ENCODE results near the gene CYB561D1.

Gene CYB561D1

GRCh38 chr1:109527846-109528695 is 34.2 kb downstream of the CYB561D1 start:
- DNase-seq (ENCODE audit: low read depth in 1 of 2, low spot score in 1 of 2): no peak

GRCh38 chr1:109528712-109529111 is 34.8 kb downstream of the CYB561D1 start:
- no peak for DNase-seq (ENCODE audit: low read depth in 1 of 2, low spot score in 1 of 2)

- DNase-seq (ENCODE audit: low read depth in 1 of 2, low spot score in 1 of 2): no peak
Measured at GRCh38 chr1:109529881-109530456, 36.1 kb downstream of the CYB561D1 start.

DNA sequence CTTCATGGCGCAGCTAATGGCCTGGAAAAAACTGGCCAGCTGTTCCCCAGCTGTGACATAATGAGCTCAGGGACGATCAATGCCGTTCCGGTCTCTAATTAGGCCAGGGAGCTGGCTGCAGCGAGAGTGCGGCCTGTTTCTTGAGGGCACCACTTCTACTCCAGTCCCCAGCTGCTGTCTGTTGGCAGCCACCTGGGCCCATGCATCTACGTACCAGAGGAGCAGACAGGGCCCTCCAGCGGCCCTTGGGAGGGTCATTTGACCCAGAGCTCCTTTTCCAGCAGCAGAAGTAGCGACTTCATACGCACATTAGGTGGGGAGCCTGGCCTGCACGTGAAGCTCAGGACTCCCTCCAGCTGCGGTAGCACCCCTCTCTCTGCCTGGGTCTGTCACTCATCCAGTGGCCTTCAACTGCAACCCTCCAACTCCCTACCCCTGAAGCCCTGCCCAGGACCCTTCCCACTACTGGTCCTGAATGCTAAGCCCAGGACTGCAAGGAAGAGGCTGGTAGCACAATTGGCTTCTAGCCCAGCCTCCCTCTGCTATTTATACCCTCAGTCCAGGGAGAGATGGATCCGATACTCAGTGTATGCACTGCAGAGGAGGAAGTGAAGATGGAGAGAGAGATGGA is 36.7 kb downstream of the CYB561D1 start:
- DNase-seq (ENCODE audit: low read depth in 1 of 2, low spot score in 1 of 2): no peak

DNA sequence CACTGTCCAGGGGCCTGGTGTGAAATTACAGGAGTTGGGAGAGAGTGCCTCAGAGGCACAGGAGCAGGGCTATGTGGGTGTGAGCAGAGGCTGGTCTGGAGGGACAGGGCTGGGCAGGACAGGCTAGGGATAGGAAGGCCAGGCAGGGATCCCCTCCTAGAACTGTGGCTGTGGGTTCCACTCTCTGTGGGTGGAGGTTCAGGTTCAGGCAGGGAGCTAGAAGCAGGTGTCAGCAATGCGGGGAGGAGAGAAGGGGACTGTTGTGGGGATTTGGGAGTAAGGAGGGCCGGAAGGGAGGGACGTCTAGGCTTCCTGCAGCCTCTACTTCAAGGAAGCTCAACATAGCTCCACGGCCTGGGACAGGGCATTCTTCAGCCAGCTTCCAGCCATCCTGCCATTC is 37.5 kb downstream of the CYB561D1 start:
- DNase-seq (ENCODE audit: low read depth in 1 of 2, low spot score in 1 of 2): no peak

GRCh38 chr1:109531826-109532364 is 38.0 kb downstream of the CYB561D1 start:
- no peak for DNase-seq (ENCODE audit: low read depth in 1 of 2, low spot score in 1 of 2)

GRCh38 chr1:109532365-109533136 is 38.7 kb downstream of the CYB561D1 start:
- peak; percentile 83 to 93 for DNase-seq (ENCODE audit: low read depth in 1 of 2, low spot score in 1 of 2)

DNA sequence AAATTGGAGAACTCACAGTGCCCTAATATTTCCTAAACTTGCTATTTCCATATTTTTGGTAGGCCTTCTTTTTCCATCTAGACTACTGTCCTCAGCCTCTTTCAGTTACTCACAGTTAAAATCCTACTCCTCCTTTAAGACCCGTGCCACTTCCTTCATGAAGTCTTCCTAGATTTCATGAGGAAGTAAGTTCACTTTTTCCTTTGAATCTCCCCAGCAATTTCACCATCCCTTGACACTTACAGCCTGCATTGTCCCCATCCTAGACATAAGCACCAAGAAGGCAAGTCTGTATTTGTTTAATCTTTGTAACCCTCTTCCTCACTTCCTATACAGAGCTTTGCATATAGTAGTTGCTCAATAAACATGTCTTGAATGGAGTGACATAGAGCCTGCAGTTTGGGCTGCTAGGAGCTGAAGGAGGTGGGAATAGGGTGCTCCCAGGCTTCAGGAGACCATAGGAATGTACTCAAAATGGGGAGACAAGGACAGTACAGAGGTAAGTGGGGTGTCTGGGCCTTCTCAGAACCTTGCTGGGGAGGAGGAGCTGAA is 40.5 kb downstream of the CYB561D1 start:
- DNase-seq (ENCODE audit: low read depth in 1 of 2, low spot score in 1 of 2): no peak

GRCh38 chr1:109535481-109535880 is 41.6 kb downstream of the CYB561D1 start:
- DNase-seq (ENCODE audit: low read depth in 1 of 2, low spot score in 1 of 2): no peak

DNA sequence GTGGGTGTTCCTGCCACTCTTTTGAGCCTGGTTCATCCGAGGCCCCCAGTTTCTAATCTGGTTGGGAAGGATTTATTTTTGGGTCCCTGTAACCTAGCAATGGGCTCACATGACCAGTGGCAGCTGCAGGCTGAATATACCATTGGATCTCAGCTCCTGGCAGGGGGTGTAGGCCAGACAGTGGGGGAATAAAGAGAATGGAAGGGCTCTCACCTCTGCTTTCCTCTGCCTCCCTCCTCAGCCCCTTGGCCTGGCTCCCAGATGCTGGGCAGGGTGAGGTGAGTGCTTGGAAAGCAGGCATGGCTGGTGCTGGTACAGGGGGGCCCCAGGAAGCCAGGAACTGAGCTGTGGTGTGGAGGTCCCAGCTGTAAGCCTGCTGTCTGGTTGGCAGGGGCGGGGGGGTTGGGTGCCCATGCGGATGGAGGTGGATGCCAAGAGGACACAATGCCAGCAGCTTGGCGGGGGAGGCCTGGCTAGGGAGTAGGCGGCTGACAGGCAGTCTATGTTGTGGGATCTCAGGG is 42.1 kb downstream of the CYB561D1 start:
- no peak for DNase-seq (ENCODE audit: low read depth in 1 of 2, low spot score in 1 of 2)

- DNase-seq (ENCODE audit: low read depth in 1 of 2, low spot score in 1 of 2): no peak
Measured at GRCh38 chr1:109537450-109538178, 43.7 kb downstream of the CYB561D1 start.

DNA sequence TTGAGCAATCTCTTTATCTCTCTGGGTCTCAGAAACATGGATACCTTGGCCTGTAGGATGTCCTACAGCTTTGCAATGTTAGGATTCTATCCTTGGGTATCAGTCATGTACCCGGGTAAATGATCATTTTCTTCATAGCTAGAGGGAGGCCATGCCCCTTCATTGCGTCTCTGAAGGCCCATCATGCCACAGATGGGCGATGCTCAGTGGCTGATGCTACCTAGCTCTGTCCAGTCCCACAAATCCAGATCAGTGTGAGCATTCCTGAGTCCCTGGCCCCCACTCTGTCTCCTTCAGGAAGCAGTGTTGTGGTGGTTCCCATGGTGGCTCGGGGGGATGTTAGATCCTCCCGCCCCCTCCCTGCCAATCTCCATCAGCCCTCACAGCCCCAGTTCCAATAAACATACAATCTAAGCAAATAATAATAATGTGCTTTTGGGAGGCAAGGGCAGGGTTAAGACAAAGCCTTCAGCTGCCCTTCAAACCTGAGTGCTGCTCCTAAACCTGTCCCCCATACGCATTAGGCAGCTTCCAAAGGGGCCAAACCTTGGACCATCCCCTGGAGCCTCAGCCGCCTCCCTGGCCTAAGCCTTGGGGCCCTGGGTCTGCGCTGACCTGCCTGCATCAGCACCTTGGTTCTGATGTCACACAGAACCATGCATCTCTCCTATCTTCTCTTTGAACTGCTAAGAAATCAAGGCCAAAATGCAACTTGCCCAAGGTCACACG is 45.1 kb downstream of the CYB561D1 start:
- DNase-seq (ENCODE audit: low read depth in 1 of 2, low spot score in 1 of 2): no peak

DNA sequence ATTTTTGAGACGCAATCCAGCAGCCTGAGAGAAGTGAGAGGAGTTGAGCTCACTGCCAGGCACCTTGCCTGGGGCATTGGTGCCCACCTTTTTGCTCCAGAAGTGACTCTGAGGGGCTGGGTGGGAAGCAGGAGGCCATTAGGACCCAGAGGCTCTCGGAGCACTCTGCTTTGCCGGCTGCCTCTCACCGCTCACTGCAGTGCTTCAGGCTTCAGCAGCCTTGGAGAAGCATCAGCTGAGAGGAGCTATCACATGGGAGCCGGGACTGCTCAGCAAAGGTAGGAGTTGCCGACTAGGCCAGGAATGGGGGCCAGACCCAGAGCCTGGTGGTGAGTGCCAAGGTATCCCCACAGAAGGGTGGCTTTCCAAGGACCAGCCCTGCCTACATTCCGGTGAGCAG is 45.8 kb downstream of the CYB561D1 start, which contains the start of gene GPR61:
Gene GPR61 (plus strand): TSS at position 197 of the 400 bp plus-strand sequence. CDS start 3,151 bp downstream, outside the sequence.
- no peak for DNase-seq (ENCODE audit: low read depth in 1 of 2, low spot score in 1 of 2)

- no peak for DNase-seq (ENCODE audit: low read depth in 1 of 2, low spot score in 1 of 2)
Measured at GRCh38 chr1:109541102-109541501, 47.2 kb downstream of the CYB561D1 start.

GRCh38 chr1:109542657-109543056 is 48.8 kb downstream of the CYB561D1 start:
- DNase-seq (ENCODE audit: low read depth in 1 of 2, low spot score in 1 of 2): no peak

DNA sequence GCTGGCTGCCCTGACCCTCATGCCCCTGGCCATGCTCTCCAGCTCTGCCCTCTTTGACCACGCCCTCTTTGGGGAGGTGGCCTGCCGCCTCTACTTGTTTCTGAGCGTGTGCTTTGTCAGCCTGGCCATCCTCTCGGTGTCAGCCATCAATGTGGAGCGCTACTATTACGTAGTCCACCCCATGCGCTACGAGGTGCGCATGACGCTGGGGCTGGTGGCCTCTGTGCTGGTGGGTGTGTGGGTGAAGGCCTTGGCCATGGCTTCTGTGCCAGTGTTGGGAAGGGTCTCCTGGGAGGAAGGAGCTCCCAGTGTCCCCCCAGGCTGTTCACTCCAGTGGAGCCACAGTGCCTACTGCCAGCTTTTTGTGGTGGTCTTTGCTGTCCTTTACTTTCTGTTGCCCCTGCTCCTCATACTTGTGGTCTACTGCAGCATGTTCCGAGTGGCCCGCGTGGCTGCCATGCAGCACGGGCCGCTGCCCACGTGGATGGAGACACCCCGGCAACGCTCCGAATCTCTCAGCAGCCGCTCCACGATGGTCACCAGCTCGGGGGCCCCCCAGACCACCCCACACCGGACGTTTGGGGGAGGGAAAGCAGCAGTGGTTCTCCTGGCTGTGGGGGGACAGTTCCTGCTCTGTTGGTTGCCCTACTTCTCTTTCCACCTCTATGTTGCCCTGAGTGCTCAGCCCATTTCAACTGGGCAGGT is 49.5 kb downstream of the CYB561D1 start:
- no peak for DNase-seq (ENCODE audit: low read depth in 1 of 2, low spot score in 1 of 2)

DNA sequence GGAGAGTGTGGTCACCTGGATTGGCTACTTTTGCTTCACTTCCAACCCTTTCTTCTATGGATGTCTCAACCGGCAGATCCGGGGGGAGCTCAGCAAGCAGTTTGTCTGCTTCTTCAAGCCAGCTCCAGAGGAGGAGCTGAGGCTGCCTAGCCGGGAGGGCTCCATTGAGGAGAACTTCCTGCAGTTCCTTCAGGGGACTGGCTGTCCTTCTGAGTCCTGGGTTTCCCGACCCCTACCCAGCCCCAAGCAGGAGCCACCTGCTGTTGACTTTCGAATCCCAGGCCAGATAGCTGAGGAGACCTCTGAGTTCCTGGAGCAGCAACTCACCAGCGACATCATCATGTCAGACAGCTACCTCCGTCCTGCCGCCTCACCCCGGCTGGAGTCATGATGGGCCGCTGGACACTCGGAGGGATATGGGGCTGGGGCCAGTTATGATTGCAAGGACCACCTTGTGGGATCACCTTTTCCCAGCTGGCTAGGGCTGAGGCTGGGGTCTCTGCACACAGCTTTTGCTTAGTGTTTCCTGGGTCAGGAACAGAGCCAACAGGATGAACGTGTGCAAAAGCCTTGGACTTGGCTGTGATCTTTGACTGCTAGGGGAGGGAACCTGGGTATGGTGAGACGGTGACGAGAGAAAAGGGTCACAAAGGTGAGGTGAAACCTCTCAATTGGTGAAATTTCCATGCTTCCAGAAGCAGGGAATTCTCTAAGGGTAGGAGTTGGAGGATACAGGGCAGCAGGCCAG is 50.3 kb downstream of the CYB561D1 start:
- DNase-seq (ENCODE audit: low read depth in 1 of 2, low spot score in 1 of 2): no peak
